ENCODE data around the gene DHRS7.
A peak's percentile ranks its signal among the peaks of the same experiment; 100 is the strongest.

DHRS7 gene

DNA sequence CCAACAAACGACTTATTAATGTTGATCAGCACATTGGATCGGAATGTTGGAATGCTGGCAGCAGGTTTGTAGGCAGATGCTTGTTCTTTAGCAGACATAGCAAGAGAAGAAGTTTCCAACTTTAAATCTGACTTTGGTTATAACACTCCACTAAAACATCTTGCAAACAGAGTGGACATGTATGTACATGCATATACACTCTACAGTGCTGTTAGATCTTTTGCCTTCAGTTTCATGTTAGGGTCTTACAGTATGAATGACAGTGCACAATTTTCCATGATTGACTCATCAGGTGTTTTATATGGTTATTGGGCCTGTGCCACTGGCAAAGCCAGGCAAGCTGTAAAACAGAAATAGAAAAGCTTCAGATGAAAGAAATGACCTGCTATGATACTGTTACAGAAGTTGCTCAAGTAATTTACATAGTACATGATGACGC is 14.3 kb upstream of the DHRS7 start:
- H3K27me3 ChIP-seq (ENCODE audit: insufficient read depth, poor library complexity, severe bottlenecking): no peaks in the 10 kb centered on the region
- DNase-seq (ENCODE audit: low spot score): no peak
- no peak overlapping the region for H3K4me3 ChIP-seq (ENCODE audit: severe bottlenecking)
- H3K27ac ChIP-seq (ENCODE audit: poor library complexity, severe bottlenecking): peak overlapping the region; percentile 77
- H3K4me1 ChIP-seq (ENCODE audit: insufficient read depth, poor library complexity, severe bottlenecking): peaks cover 36% of the 10 kb centered on the region
- H3K9me3 ChIP-seq (ENCODE audit: severe bottlenecking): peaks cover 5% of the 10 kb centered on the region
- H3K36me3 ChIP-seq (ENCODE audit: low read depth): no peaks in the 10 kb centered on the region
- ATAC-seq (ENCODE audit: low read depth): peak; percentile 81
- TF ChIP-seq, protein P1, sequence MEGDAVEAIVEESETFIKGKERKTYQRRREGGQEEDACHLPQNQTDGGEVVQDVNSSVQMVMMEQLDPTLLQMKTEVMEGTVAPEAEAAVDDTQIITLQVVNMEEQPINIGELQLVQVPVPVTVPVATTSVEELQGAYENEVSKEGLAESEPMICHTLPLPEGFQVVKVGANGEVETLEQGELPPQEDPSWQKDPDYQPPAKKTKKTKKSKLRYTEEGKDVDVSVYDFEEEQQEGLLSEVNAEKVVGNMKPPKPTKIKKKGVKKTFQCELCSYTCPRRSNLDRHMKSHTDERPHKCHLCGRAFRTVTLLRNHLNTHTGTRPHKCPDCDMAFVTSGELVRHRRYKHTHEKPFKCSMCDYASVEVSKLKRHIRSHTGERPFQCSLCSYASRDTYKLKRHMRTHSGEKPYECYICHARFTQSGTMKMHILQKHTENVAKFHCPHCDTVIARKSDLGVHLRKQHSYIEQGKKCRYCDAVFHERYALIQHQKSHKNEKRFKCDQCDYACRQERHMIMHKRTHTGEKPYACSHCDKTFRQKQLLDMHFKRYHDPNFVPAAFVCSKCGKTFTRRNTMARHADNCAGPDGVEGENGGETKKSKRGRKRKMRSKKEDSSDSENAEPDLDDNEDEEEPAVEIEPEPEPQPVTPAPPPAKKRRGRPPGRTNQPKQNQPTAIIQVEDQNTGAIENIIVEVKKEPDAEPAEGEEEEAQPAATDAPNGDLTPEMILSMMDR (IDR thresholded peaks at IDR 0.05; ENCODE audit: poor library complexity, severe bottlenecking): no peak

- H3K4me1 ChIP-seq (ENCODE audit: insufficient read depth, poor library complexity, severe bottlenecking): peaks cover 33% of the 10 kb centered on the region
- H3K27me3 ChIP-seq (ENCODE audit: insufficient read depth, poor library complexity, severe bottlenecking): no peaks in the 10 kb centered on the region
- TF ChIP-seq, protein P1 (IDR thresholded peaks at IDR 0.05; ENCODE audit: poor library complexity, severe bottlenecking): no peak
- ATAC-seq (ENCODE audit: low read depth): no peak
- H3K36me3 ChIP-seq (ENCODE audit: low read depth): no peaks in the 10 kb centered on the region
- peak overlapping the region; percentile 77 for H3K27ac ChIP-seq (ENCODE audit: poor library complexity, severe bottlenecking)
- peaks cover 5% of the 10 kb centered on the region for H3K9me3 ChIP-seq (ENCODE audit: severe bottlenecking)
- DNase-seq (ENCODE audit: low spot score): no peak
- H3K4me3 ChIP-seq (ENCODE audit: severe bottlenecking): no peak overlapping the region
These were observed 13.6 kb upstream of the DHRS7 start for GRCh38 chr14:60178820-60179219.

- peaks cover 5% of the 10 kb centered on the region for H3K9me3 ChIP-seq (ENCODE audit: severe bottlenecking)
- H3K4me1 ChIP-seq (ENCODE audit: insufficient read depth, poor library complexity, severe bottlenecking): peaks cover 32% of the 10 kb centered on the region
- H3K36me3 ChIP-seq (ENCODE audit: low read depth): no peaks in the 10 kb centered on the region
- TF ChIP-seq, protein P1 (IDR thresholded peaks at IDR 0.05; ENCODE audit: poor library complexity, severe bottlenecking): no peak
- H3K27ac ChIP-seq (ENCODE audit: poor library complexity, severe bottlenecking): no peak overlapping the region
- ATAC-seq (ENCODE audit: low read depth) (no peak), DNase-seq (ENCODE audit: low spot score) (no peak)
- no peak overlapping the region for H3K4me3 ChIP-seq (ENCODE audit: severe bottlenecking)
- no peaks in the 10 kb centered on the region for H3K27me3 ChIP-seq (ENCODE audit: insufficient read depth, poor library complexity, severe bottlenecking)
These were observed 13.0 kb upstream of the DHRS7 start for GRCh38 chr14:60178164-60178563.

GRCh38 chr14:60175255-60175902 is 10.2 kb upstream of the DHRS7 start:
- Histone ChIP-seq H3K27me3 (ENCODE audit: insufficient read depth, poor library complexity, severe bottlenecking) (no peaks in the 10 kb centered on the region), H3K4me3 (ENCODE audit: severe bottlenecking) (no peak overlapping the region), H3K27ac (ENCODE audit: poor library complexity, severe bottlenecking) (peak overlapping the region; percentile 52), H3K4me1 (ENCODE audit: insufficient read depth, poor library complexity, severe bottlenecking) (peaks cover 32% of the 10 kb centered on the region), H3K9me3 (ENCODE audit: severe bottlenecking) (peaks cover 5% of the 10 kb centered on the region), H3K36me3 (ENCODE audit: low read depth) (no peaks in the 10 kb centered on the region)
- TF ChIP-seq, protein P1 (IDR thresholded peaks at IDR 0.05; ENCODE audit: poor library complexity, severe bottlenecking): no peak
- ATAC-seq (ENCODE audit: low read depth) (peak; percentile 77), DNase-seq (ENCODE audit: low spot score) (peak; percentile 57)

Data from RWPE2 (cell line).